HK-2 (cell line): Measurements from ENCODE around the gene TBC1D8.

ENCODE experiments used
- DNase-seq: peaks from one replicate; pipeline ENCODE4 v3.0.0-alpha.2; 2018; ENCODE audit not compliant: unreplicated experiment

TBC1D8 gene

DNA sequence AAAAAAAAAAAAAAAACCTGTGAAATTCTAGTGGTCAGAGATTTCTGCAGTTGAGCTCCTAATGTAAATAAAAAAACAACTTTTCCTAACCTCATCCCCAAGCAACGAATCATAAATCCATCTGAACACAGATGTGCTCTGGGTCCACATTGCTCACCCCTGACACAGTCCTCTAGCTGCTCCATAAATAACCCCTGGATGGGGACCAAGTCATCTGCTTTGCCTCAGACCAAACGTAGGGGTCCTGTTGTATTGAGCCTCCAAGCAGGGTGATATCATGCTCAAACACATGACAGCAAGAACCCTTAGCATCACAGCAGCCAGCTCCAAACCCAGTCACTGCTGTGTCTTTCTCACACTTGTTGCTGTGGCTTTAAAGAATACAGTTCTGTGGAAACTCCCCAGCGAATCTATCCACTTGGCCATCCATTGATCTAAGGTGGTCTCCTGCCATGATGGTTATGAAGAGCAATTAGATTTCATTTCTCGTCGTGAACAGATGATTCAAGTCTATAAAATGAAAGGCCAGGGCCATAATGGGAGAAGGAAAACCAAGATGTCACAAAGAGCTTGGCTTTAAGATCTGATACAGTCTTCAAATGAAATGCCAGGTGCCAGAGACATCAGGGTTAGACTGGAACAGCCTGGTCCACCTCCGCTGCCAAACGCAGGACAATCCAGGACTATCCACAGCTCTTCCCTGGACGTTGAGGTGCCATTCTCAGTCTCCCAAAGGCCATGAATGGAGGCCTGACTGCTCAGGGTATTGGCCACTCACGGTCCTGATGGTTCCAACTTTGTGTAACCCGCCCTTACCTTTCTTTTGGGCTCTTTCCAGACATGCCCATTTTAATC, 39.0 kb downstream of the TBC1D8 start:
- no peak for DNase-seq

DNA sequence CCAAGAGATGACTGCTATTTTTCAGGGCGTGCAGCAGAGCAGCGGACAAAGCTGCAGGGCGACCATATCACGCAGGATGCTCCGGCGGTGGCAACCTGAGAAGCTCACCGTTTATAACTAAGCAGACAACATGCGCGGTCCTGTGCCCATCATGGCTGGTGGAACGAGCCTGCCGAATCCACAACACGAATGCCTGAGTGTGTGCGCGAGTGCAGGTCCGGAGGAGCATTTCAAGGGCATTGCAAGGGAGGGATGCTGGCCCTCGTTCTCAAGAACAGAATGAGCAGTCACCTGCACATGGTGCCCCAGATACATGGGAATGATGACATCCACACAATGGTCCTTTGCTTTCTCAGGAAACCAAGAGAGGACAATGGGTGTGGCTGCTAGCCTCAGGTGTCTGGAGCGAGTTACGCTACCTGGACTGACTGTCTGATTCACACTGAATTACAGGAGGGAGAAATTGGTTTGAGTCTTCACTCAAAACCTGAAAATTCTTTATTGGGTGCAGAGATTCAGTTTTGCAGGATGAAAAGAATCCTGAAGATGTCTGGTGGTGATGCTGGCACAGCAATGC, 39.8 kb downstream of the TBC1D8 start:
- no peak for DNase-seq

DNA sequence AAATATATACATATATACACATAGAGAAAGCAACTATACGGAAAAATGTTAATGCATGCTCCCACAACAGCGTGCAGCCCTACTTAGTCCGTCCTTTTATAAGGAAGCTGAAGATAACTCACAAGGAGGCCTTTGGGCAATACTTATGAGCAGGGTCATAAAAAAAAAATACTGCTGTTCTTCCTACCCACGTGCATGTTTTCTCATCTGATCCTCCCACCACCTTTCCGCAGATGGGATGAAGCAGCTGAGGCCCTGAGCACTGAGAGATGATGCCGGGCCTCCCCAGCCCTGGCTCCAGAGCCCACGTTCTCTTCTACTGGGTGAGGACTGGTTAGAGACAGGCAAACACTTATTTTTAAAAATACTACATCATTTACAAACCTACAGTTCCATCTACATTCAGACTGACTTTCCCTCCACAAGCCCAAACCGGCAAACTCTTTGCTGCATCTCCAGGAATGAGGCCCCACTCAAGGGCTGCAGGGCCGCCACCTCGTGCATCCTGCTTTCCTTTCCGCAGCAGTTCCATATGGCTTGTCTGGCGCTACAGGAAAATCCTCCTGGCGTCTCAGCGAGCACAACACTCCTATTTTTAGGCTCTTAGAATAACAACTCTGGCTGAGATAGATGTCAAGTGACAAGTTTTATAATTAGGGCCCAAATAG, 41.6 kb downstream of the TBC1D8 start:
- no peak for DNase-seq

DNA sequence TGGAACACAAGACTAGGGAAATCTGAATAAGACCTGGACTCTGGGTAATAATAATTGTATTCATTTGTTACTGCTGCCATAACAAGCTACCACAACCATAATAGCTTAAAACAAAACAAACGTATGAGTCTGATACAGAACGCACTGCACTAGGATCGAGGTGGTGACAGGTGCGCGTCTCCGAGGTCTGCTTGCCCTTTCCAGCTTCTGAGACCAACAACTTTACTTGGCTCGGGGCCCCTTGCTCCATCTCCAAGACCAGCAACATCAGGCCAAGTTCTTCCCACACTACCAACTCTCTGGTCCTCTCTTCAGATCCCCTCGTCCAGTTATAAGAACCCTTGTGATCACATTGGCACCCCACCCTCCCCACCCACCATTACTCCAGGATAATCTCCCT, 42.8 kb downstream of the TBC1D8 start:
- DNase-seq, result no peak

DNA sequence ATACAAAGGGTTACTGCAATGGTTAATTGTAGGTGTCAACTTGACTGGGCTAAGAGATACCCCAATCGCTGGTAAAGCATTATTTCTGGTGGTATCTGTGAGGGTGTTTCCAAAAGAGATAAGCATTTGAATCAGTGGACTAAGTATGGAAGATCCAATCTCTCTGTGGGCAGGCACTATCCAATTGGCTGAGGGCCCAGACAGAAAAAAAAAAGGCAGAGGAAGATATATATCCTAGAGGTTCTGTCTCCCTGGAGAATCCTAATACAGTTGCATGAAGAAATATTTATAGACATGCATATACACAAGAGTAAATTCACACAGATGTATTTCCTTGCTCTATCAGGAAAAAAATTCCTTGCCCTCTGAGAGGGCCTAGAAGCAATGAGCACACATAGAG, 43.9 kb downstream of the TBC1D8 start:
- DNase-seq, result no peak

DNA sequence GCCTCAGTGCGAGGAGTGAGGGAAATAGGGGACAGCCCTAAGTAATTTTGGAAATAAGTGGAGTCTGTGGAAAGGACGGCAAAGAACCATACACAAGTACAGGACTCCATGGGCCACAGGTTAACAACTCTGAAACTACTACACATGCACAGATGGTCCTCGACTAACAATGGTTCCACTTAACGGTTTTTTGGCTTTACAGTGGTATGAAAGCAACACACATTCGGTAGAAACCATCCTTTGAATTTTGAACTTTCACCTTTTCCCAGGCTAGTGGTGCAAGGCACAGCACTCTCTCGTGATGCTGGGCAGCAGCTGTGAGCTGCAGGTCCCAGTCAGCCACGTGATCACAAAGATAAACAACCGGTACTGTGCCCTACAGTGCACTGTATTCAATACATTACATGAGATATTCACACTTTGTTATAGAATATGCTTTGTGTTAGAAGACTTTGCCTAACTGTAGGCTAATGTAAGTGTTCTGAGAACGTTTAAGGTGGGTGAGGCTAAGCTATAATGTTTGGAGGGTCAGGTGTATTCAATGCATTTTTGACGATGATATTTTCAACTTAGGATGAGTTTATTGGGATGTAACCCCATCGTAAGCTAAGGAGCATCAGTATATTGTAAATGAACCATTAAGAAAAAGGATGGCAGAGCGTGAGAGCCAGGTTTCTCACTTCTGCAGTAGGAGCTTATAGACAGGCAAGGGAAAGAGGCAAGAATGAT, 44.6 kb downstream of the TBC1D8 start:
- no peak for DNase-seq

DNA sequence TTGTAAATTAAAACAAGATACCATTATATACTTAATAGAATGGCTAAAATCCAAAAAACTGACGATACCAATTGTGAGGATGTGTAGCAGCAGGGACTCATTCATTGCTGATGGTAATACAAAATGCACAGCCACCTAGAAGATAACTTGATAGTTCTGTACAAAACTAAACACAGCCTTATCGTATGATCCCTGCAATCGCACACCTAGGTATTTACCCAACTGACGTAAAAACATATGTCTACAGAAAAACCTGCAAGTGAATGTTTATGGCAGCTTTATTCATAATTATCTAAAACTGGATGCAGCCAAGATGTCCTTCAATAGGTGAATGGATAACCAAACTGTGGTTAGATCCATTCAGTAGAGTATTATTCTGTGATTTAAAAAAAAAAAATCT, 45.5 kb downstream of the TBC1D8 start:
- DNase-seq, result no peak

DNA sequence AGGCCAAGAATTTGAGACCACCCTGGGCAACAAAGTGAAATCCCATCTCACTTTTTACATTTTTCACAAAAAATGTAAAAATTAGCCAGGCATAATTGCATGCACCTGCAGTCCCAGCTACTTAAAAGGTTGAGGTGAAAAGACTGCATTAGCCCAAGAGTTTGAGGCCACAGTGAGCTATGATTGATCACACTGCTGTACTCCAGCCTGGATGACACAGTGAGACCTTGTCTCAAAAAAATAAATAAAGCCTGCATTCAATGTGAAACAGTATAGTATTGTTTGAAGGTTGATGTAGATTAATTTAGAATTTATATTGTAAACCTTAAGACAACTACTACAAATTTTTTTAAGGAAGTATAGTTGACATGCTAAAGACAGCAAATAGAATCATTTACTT, 53.5 kb downstream of the TBC1D8 start:
- DNase-seq, result no peak

DNA sequence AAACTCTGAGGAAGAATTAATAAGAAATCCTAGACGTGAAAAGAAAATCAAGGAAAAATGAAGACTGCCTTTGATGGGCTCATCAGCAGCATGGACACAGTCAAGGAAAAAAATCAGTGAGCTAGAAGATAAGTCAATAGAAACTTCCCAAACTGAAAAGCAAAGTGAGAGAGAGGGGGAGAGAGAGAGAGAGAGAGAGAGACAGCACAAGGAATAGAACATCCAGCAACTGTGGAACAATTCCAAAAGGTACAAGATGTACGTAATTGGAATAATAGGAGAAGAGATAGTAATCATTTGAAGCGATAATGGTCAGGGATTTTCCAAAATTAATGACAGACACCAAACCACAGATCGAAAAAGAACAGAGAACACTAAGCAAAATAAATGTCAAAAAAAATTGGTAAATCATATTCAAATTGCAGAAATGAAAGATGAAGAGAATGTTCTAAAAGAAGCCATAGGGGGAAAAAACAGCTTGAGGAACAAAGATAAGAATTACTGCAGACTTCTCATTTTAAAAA, 54.5 kb downstream of the TBC1D8 start:
- DNase-seq, result no peak

DNA sequence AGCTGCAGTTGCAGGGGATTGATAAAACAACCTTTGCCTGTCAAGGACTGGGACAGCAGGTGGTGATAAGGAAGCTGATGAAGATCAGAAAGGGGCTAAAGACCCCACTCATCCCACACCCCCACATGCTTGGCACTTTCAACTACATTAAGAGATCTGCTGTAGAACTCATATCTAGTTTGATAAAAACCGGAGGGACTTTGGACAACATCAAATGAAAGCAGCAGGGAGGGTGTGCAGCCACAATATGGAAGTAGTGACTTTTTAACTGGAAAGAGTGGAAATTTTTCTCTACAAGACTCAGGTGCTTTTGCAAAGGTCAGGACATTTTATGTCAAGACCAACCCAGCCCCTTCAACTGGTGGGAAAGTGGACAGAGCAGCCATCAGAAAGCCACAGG, 56.8 kb downstream of the TBC1D8 start:
- DNase-seq, result no peak

DNA sequence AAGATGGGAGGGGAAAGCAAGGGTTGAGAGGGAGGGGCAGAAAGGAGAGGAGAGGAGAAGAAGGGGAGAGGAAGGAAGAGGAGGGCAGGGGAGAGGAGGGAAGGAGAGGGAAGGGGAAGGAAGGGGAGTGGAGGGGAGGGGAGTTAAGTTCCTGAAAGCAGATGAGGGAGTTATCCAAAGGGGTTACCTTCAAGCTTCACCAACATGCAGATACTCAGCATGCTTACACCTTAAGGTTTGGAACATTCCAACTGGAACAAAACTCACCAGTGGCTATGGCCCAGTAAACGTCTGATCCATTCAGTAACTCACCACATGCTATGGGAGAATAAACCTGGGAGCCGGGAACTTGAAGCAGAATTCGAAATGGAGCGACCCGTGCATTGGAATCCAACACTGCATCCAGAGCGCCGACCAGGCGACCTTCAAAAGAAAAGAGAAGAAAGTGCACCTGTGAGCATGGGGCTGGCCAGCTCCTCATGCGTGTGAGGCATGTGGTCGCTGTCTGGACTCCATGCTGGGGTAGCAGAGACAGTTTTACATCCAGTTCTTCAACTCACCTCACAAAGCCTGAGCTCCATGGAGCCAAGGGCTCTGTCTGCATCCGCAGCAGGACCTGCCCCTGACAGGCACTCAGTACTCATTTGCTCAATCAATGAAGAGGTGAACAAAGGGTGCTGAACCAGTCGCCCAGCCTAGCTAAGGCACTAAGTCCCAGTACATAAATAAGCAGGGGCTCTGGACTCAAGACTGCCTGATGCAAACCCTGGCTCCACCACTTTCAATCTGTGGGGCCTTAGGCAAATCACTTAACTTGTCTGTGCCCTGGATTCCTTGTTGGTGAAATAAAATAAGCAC, 61.0 kb downstream of the TBC1D8 start:
- DNase-seq, result no peak

DNA sequence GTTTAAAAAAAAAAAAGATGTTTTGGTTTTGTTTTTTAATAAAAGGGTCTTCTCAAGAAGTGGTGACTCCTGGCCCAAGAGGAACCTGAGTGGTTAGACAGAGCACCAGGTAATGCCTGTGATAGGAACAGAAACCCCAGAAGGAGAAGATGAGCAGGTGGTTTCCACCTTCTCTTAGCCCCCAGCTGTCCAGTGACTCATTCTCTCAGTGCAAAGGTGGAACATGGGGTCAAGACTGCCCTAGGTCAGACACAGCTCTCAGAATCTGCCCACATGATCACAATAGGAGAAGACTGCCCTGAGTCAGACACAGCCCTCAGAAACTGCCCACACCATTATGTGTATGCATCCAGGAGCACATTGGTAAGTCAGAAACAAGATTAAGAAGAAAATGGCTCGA, 61.8 kb downstream of the TBC1D8 start:
- DNase-seq, result no peak

DNA sequence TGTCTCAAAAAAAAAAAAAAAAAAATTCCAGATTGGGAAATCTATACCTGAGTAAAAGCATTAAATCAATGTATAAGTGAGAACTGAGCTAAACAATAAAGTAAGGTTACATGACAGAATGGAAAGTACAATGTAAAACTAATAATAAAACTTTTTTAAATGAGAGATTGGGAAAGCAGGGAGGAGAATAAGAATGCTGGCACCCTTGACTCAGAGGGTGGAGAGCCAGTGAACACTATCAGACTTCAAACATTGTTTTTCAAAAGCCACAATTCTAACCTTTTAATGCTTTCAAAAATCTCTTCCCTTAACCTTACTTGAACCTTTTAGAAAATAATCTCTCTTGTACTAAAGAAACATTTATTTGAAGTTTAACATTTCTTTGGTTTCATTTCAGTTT, 63.5 kb downstream of the TBC1D8 start:
- DNase-seq, result no peak

DNA sequence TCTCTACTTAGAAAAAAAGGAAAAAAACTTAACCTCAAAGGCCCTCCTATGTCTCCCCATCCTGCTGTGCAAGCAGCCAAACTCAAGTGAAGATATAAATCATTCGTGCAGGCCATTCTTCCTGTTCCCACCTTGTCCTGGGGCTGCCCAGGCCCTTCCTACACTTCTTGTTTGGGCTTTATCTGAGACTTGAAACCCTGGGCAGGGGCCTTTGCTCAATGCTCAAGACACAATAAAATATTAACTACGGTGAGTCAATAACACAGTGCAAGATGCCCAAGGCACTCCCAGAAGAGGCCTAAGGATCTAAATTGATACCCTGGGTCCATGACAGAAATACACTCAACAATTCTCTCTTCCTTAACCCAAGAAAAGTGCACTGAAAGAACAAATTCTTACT, 67.6 kb downstream of the TBC1D8 start:
- no peak for DNase-seq

DNA sequence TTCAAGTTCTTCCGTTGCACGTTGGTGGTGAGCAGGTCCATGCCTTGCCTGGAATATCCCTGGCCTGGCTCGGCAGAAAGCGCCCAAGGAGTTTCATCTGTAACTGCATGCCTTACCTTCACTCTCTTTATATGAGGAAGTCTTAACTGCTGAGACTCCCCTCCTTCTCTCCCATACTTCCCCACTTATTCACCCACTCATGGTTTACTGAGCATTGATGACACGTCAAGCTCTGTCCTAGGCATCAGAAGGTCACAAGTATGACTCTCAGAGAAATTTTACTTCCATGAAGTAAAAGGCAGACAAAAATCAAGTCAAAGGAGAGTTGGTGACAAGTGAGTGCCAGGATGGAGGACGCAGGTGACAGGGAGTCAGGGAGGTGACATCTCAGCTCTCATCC, 68.2 kb downstream of the TBC1D8 start:
- DNase-seq, result no peak

DNA sequence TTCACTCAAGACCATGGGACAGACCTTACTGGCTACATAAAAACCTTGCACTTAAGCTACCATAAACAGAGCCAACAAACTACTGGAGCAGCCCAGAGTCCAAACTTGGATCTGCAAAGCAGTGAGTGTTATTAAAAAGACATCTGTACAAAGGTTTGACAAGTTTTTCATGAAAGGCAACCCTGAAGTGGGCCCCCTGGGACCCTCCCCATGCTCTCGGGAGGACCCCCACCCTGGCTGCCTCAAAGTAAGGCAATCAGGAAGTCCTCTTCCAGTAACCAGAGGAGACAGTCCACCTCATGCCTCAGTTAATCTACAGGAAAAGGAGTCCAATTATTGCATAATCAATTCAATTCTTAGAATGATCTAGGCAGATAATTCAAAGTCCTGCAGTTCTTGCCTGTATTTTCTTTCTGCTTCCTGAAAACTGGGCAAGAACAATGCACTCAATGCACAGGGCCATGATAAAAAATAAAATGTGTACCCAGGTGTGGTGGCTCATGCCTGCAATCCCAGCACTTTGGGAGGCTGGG, 69.7 kb downstream of the TBC1D8 start:
- DNase-seq, result no peak

DNA sequence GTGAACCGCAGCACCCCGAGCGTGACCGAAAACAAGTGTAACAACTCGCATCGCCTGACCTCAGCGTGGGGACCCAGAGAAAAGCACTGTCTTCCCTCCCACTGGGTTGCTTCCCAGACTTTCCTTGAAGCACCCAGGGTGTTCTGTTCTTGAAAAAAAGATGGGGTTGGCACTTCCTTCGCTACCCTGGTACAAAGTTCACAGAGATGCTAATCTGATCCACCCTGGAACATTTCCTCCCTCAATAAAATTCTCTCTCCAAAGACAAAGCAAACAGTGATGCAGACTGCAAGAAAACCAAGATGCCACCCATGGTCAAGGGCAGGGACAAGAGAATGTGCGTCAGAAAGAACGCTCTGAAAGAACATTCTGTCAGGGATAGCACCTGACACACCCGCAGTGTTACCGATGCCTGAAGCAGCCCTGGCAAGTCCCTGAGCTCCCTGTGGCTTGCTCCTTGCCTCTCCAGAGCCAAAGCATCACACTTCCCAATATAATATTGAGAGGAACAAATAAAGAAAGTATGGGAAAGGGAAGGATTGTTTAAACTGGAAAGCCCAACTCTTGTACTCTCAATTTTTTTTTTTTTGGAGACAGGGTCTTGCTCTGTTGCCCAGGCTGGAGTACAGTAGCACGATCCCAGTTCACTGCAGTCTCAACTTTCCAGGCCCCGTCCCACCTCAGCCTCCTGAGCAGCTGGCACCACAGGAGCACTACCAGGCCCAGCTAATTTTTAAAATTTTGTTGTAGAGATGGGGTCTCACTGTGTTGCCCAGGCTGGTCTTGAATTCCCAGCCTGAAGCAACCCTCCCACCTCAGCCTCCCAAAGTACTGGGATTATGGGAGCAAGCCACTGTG, 70.7 kb downstream of the TBC1D8 start:
- no peak for DNase-seq

DNA sequence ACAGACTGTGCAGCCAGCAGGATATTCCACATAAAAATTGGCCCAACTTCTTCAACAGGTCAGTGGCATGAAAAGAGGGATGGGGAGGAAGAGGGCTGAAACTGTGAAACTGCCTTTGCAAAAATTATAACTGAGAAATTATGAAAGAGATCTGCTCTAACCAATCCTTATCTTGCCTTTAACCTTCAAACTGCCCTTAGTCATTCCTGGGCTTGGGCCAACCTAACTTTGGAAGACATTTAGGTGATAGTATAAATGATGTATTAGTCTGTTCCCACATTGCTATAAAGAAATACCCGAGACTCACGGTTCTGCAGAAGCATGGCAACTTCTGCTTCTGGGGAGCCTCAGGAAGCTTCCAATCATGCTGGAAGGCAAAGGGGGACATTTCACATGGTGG, 74.6 kb downstream of the TBC1D8 start:
- no peak for DNase-seq

DNA sequence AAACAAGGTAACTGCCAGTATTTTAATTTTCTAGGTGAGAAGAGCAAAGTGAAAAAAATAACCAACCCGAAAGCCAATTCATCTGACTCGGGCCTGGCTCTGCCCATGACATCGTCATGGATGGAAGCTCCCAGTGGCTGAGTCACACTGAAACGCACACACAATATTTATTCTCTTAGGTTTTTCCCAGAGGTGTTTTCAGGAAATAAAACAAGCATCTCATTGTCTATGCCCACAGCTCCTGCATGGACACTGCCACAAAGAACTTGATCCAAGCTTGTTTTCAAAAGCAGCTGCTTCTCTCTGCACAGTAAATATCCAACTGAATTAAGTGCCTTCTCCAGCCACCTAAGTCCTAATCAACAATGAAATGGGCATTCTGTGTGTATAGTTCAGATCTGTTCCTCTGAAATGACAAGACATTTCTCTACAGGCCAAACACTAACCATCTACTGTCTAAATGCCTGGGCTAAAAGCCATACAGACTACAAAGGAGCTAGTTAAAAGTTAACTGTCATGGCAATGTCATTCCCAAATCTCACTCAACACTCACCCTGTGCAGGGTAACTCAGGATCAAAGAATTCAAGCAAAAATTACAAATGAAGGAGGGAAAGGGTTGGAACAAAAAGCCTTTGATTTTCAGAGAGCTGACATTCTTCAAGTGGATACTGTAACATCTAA, 86.2 kb downstream of the TBC1D8 start:
- peak; percentile 39 for DNase-seq

DNA sequence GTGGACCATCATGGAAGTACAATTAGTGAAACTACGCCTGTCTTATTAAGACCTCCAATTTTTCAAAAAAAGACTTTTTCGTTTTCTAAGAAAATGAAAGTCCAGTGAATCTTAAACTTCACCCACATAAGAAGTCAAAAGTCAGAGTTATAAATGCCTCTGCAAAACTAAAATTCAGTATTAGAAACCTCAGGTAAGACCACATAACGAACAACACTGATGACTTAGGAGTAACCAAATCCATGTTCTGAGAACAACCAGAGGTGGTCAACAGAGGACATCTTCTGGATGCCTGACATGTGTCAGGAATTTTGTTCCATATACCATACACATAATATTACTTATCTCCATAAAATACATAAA, 86.7 kb downstream of the TBC1D8 start:
- DNase-seq, result no peak
